Measurements from ENCODE around the gene NT5E. TPM values are rescaled to one million over a fixed set of nuclear protein-coding genes. Genes with fewer than 3 reads are reported as not detected.

NT5E gene
- total RNA-seq, 1 experiment from 2014 or later = 0.81 TPM

DNA sequence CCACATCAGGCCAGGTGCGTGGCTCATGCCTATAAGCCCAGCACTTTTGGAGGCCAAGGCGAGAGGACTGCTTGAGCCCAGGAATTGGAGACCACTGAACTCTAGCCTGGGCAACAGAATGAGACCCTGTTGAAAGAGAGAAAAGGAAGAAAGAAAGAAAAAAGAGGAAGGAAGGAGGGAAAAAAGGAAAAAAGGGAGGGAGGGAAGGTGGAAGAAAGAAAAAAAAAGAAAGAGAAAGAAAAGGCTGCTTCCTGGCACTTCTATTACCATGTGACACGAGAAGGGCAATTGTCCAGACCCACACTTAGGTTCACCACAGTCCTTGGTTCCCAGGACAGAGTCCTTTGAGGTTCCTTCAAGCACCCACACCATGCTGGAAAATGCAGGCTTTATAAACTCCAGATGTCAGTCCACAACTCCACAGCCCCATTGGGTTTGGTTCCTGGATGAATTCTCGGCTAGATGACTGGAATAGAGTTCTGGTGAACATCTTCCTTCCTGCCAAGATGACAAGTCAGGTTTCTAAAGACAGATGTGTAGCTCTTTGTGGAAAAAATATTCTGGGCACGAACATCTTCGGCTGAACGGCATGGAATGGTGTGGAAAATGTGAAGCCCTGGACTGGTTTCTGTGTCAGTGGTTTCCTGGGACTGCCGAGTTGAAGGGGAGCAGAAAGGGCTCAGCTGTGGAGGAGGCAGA is 32.5 kb downstream of the NT5E start:
- DNase-seq (ENCODE audit: low spot score) (no peak), ATAC-seq (no peak)
- H3K9me3 Mint-ChIP-seq = peaks cover 4% of the 10 kb centered on the region
- CTCF ChIA-PET = interaction anchor here (0.5 to 4.1 kb wide), 45 partner anchors 8 to 321 kb away, joined by 3 to 117 read pairs (median 5); partner anchors contain the start of genes NT5E and SNX14
- TF ChIP-seq, protein P1, sequence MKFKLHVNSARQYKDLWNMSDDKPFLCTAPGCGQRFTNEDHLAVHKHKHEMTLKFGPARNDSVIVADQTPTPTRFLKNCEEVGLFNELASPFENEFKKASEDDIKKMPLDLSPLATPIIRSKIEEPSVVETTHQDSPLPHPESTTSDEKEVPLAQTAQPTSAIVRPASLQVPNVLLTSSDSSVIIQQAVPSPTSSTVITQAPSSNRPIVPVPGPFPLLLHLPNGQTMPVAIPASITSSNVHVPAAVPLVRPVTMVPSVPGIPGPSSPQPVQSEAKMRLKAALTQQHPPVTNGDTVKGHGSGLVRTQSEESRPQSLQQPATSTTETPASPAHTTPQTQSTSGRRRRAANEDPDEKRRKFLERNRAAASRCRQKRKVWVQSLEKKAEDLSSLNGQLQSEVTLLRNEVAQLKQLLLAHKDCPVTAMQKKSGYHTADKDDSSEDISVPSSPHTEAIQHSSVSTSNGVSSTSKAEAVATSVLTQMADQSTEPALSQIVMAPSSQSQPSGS (CRISPR knock-in tag; IDR thresholded peaks at IDR 0.05; ENCODE audit: borderline replicate concordance, low read depth) = no peak
- TF ChIP-seq TP53 (CRISPR knock-in tag; IDR thresholded peaks at IDR 0.05) = no peak
- TF ChIP-seq, protein P2, sequence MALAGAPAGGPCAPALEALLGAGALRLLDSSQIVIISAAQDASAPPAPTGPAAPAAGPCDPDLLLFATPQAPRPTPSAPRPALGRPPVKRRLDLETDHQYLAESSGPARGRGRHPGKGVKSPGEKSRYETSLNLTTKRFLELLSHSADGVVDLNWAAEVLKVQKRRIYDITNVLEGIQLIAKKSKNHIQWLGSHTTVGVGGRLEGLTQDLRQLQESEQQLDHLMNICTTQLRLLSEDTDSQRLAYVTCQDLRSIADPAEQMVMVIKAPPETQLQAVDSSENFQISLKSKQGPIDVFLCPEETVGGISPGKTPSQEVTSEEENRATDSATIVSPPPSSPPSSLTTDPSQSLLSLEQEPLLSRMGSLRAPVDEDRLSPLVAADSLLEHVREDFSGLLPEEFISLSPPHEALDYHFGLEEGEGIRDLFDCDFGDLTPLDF (CRISPR knock-in tag; IDR thresholded peaks at IDR 0.05) = no peak
- no peak for TF ChIP-seq TEAD4 (CRISPR knock-in tag; IDR thresholded peaks at IDR 0.05)
- H3K4me3 Mint-ChIP-seq = no peak overlapping the region
- peaks cover 2% of the 10 kb centered on the region; the same call in 1 of the 2 replicates for H3K27me3 Mint-ChIP-seq (ENCODE audit: low read depth)
- peaks cover 3% of the 10 kb centered on the region; the same call in 1 of the 2 replicates for H3K36me3 Mint-ChIP-seq
- no peak overlapping the region for H3K27ac Mint-ChIP-seq
- H3K4me1 Mint-ChIP-seq = peaks cover 4% of the 10 kb centered on the region; the same call in 1 of the 2 replicates
- POLR2A ChIA-PET = no interaction called here

DNA sequence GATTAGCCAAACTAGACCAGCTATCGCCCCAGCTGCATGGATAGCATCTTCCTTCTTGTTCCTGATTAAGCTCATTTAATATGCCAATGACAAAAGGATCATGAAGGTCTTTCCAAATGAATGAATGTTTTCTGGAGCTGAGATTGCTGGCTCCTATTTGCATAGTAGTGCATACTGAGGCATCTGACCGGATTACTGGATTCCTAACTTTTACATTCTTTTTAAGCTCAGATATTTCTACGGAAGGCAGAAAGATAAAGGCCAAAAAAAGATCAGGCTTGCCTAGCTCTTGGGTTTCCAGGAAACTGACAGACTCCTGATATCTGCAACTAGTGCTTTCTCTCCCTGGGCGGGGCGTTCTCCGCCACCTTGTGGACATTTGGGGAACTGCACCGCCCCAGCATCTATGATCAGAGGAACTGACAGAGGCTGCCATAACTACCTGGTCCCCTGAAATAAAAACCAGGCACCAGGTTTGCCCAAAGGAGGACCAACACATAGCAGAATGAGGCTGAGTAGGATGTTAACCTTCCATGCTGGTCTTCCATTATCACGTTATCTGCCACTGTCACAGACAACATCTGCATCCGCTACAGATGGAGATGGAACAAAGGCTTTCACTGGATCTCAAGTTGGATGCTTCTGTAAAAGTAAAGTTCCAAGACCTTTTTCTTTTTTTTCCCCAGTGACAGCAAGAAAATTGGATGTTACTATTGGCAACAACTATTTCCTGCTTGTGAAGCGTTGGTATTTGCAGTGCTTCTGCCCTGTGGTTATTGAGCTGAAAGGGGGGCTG is 33.2 kb downstream of the NT5E start:
- Mint-ChIP-seq H3K4me3 (no peak overlapping the region), H3K9me3 (no peaks in the 10 kb centered on the region), H3K4me1 (peaks cover 4% of the 10 kb centered on the region; the same call in 1 of the 2 replicates), H3K36me3 (no peaks in the 10 kb centered on the region), H3K27me3 (ENCODE audit: low read depth) (peaks cover 2% of the 10 kb centered on the region; the same call in 1 of the 2 replicates), H3K27ac (no peak overlapping the region)
- ATAC-seq (peak; percentile 98), DNase-seq (ENCODE audit: low spot score) (peak; percentile 90)
- ChIA-PET POLR2A (no interaction called here), CTCF (interaction anchor here (0.5 to 4.1 kb wide), 47 partner anchors 9 to 320 kb away, joined by 3 to 117 read pairs (median 5); partner anchors contain the start of genes NT5E and SNX14)
- TF ChIP-seq, protein P3, sequence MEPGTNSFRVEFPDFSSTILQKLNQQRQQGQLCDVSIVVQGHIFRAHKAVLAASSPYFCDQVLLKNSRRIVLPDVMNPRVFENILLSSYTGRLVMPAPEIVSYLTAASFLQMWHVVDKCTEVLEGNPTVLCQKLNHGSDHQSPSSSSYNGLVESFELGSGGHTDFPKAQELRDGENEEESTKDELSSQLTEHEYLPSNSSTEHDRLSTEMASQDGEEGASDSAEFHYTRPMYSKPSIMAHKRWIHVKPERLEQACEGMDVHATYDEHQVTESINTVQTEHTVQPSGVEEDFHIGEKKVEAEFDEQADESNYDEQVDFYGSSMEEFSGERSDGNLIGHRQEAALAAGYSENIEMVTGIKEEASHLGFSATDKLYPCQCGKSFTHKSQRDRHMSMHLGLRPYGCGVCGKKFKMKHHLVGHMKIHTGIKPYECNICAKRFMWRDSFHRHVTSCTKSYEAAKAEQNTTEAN (CRISPR knock-in tag; IDR thresholded peaks at IDR 0.05) = no peak
- TF ChIP-seq, protein P4, sequence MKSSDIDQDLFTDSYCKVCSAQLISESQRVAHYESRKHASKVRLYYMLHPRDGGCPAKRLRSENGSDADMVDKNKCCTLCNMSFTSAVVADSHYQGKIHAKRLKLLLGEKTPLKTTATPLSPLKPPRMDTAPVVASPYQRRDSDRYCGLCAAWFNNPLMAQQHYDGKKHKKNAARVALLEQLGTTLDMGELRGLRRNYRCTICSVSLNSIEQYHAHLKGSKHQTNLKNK (CRISPR knock-in tag; IDR thresholded peaks at IDR 0.05) = no peak
- TF ChIP-seq, protein P5, sequence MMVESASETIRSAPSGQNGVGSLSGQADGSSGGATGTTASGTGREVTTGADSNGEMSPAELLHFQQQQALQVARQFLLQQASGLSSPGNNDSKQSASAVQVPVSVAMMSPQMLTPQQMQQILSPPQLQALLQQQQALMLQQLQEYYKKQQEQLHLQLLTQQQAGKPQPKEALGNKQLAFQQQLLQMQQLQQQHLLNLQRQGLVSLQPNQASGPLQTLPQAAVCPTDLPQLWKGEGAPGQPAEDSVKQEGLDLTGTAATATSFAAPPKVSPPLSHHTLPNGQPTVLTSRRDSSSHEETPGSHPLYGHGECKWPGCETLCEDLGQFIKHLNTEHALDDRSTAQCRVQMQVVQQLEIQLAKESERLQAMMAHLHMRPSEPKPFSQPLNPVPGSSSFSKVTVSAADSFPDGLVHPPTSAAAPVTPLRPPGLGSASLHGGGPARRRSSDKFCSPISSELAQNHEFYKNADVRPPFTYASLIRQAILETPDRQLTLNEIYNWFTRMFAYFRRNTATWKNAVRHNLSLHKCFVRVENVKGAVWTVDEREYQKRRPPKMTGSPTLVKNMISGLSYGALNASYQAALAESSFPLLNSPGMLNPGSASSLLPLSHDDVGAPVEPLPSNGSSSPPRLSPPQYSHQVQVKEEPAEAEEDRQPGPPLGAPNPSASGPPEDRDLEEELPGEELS (CRISPR knock-in tag; IDR thresholded peaks at IDR 0.05) = no peak
- TF ChIP-seq, protein P6, sequence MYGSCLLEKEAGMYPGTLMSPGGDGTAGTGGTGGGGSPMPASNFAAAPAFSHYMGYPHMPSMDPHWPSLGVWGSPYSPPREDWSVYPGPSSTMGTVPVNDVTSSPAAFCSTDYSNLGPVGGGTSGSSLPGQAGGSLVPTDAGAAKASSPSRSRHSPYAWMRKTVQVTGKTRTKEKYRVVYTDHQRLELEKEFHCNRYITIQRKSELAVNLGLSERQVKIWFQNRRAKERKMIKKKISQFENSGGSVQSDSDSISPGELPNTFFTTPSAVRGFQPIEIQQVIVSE (CRISPR knock-in tag; IDR thresholded peaks at IDR 0.05; ENCODE audit: borderline replicate concordance) = no peak
- TF ChIP-seq, protein P7, sequence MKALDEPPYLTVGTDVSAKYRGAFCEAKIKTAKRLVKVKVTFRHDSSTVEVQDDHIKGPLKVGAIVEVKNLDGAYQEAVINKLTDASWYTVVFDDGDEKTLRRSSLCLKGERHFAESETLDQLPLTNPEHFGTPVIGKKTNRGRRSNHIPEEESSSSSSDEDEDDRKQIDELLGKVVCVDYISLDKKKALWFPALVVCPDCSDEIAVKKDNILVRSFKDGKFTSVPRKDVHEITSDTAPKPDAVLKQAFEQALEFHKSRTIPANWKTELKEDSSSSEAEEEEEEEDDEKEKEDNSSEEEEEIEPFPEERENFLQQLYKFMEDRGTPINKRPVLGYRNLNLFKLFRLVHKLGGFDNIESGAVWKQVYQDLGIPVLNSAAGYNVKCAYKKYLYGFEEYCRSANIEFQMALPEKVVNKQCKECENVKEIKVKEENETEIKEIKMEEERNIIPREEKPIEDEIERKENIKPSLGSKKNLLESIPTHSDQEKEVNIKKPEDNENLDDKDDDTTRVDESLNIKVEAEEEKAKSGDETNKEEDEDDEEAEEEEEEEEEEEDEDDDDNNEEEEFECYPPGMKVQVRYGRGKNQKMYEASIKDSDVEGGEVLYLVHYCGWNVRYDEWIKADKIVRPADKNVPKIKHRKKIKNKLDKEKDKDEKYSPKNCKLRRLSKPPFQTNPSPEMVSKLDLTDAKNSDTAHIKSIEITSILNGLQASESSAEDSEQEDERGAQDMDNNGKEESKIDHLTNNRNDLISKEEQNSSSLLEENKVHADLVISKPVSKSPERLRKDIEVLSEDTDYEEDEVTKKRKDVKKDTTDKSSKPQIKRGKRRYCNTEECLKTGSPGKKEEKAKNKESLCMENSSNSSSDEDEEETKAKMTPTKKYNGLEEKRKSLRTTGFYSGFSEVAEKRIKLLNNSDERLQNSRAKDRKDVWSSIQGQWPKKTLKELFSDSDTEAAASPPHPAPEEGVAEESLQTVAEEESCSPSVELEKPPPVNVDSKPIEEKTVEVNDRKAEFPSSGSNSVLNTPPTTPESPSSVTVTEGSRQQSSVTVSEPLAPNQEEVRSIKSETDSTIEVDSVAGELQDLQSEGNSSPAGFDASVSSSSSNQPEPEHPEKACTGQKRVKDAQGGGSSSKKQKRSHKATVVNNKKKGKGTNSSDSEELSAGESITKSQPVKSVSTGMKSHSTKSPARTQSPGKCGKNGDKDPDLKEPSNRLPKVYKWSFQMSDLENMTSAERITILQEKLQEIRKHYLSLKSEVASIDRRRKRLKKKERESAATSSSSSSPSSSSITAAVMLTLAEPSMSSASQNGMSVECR (CRISPR knock-in tag; IDR thresholded peaks at IDR 0.05; ENCODE audit: borderline replicate concordance) = no peak
- TF ChIP-seq, protein P8, sequence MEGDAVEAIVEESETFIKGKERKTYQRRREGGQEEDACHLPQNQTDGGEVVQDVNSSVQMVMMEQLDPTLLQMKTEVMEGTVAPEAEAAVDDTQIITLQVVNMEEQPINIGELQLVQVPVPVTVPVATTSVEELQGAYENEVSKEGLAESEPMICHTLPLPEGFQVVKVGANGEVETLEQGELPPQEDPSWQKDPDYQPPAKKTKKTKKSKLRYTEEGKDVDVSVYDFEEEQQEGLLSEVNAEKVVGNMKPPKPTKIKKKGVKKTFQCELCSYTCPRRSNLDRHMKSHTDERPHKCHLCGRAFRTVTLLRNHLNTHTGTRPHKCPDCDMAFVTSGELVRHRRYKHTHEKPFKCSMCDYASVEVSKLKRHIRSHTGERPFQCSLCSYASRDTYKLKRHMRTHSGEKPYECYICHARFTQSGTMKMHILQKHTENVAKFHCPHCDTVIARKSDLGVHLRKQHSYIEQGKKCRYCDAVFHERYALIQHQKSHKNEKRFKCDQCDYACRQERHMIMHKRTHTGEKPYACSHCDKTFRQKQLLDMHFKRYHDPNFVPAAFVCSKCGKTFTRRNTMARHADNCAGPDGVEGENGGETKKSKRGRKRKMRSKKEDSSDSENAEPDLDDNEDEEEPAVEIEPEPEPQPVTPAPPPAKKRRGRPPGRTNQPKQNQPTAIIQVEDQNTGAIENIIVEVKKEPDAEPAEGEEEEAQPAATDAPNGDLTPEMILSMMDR (IDR thresholded peaks at IDR 0.05) = peak; percentile 100

All from WTC11 (cell line).